ENCODE measurements around the gene NOB1. TPM values are rescaled to one million over a fixed set of nuclear protein-coding genes. Genes with fewer than 3 reads are reported as not detected.

NOB1 gene
- total RNA-seq, 1 experiment from 2014 or later = 172 TPM

DNA sequence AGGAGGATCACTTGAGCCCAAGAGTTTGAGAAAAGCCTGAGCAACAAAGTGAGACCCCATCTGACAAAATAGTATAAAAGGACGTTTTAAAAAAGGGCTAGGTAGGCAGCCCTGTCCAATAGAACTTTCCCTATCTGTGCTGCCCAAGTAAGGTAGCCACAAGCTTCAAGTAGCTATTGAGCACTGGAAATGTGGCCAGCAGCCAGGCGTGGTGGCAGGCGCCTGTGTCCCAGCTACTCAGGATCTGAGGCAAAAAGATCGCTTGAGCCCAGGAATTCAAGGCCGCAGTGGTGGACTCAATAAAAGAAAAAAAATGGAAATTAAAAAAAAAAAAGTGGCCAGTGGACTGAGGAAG is 26.8 kb downstream of the NOB1 start (continued):
- TF ChIP-seq YY1 (IDR thresholded peaks at IDR 0.05; ENCODE audit: extremely low read depth, insufficient replicate concordance, low read depth, low read length) = no peak

DNA sequence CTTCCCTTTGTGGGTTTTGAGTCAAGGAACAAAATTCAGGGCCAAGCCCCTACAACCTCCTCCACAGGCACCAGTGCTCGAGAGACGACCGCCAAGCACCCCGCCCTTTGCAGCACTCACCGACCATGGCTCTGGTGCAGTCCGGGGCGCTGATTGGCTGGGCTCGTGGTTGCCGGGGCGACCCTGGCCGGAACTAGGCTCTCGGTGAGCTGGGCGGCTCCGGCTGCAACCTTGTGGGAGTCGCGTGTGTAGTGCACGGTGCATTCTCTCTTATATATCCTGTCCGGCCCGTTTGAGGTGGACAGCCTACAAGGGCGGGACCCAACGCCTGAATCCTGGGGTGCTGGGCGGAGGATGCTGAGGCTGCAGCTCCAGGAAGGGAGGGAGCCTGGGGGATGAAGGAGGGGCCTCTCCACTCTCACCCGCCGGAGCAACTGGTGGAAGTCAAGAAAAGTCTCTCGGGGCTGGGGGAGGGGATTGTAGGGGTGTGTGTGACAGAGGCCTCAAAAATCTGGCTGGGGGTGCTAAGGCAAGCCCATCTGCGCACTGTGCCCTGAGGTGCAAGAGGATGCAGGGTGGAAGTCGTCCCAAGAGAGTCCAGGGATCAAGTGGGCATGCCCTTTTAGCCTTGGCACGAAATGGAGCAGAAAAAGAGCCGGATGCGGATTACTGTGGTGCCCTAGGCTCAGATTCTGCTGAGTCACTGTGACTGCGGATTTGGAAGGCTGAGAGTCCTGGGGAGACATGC is 28.2 kb downstream of the NOB1 start, which contains the start of gene NQO1:
Gene NQO1, minus strand, starts transcription at position 248 of the 748 bp plus-strand sequence. Its CDS starts 121 bp downstream, at position 127.
- no TSS peak for BruUV-seq (replicated peaks)
- peaks cover 0 to 10% of the 10 kb centered on the region in 2 experiments; a peak in 1 of 4 replicates for H3K36me3 ChIP-seq (ENCODE audit: control insufficient read depth in 1 of 2, insufficient read depth in 2 of 2, low read length in 2 of 2)
- ATAC-seq (peak; percentile 89), DNase-seq (ENCODE audit: low read depth, low spot score) (peak; percentile 92)
- peaks cover 34 to 66% of the 10 kb centered on the region in 2 experiments for H3K4me1 ChIP-seq (ENCODE audit: control insufficient read depth in 1 of 2, insufficient read depth in 2 of 2, low read length in 2 of 2)
- RAD21 ChIA-PET (ENCODE audit: low non-redundant PET in 1 of 2, low total read pairs in 2 of 2, uncharacterized antibody in 2 of 2, unreplicated experiment in 2 of 2) = no interaction called here
- peak within 1 kb of the TSS; percentile 89 for H3K27ac ChIP-seq (ENCODE audit: low read depth, low read length)
- POLR2A ChIA-PET = interaction anchor here (0.8 to 2.2 kb wide), 15 partner anchors 9 to 990 kb away, joined by 3 to 13 read pairs (median 4); partner anchors contain the start of genes CDH1, NOB1 and WWP2
- peak within 1 kb of the TSS; percentile 86 for H3K9ac ChIP-seq (ENCODE audit: low read length)
- no peak within 1 kb of the TSS for H2AFZ ChIP-seq (ENCODE audit: low read depth, low read length, poor library complexity, severe bottlenecking)
- H3K9me3 ChIP-seq (ENCODE audit: control insufficient read depth in 1 of 2, insufficient read depth in 1 of 2, low read depth in 1 of 2, low read length in 2 of 2) = no peaks in the 10 kb centered on the region
- no peaks in the 10 kb centered on the region for H4K20me1 ChIP-seq (ENCODE audit: insufficient read depth)
- intact Hi-C loops (cut with micrococcal nuclease) = loop anchor here (2.0 kb wide), 1 partner anchor 28 kb away; the partner anchor contains the start of gene NOB1
- H3K79me2 ChIP-seq (ENCODE audit: insufficient read depth, low read length) = peaks cover 56% of the 10 kb centered on the region
- peak within 1 kb of the TSS; percentile 94 to 96 for H3K4me3 ChIP-seq (replicated peaks in 1 of 2; ENCODE audit: low read depth in 1 of 2, low read length in 2 of 2)
- CTCF ChIA-PET = interaction anchor here (1.4 to 5.5 kb wide), 2 partner anchors 28 to 331 kb away, joined by 3 to 22 read pairs; partner anchors contain the start of gene NOB1
- H3K9me2 ChIP-seq (ENCODE audit: insufficient read depth) = no peaks in the 10 kb centered on the region
- H3K27me3 ChIP-seq (ENCODE audit: insufficient read depth, low read length) = no peaks in the 10 kb centered on the region
- TF ChIP-seq, protein P1, sequence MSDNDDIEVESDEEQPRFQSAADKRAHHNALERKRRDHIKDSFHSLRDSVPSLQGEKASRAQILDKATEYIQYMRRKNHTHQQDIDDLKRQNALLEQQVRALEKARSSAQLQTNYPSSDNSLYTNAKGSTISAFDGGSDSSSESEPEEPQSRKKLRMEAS (IDR thresholded peaks at IDR 0.05) = peak; percentile 94
- TF ChIP-seq, protein P2, sequence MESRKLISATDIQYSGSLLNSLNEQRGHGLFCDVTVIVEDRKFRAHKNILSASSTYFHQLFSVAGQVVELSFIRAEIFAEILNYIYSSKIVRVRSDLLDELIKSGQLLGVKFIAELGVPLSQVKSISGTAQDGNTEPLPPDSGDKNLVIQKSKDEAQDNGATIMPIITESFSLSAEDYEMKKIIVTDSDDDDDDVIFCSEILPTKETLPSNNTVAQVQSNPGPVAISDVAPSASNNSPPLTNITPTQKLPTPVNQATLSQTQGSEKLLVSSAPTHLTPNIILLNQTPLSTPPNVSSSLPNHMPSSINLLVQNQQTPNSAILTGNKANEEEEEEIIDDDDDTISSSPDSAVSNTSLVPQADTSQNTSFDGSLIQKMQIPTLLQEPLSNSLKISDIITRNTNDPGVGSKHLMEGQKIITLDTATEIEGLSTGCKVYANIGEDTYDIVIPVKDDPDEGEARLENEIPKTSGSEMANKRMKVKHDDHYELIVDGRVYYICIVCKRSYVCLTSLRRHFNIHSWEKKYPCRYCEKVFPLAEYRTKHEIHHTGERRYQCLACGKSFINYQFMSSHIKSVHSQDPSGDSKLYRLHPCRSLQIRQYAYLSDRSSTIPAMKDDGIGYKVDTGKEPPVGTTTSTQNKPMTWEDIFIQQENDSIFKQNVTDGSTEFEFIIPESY (IDR thresholded peaks at IDR 0.05; ENCODE audit: extremely low read depth, insufficient replicate concordance, low read length) = no peak
- TF ChIP-seq EGR1 (IDR thresholded peaks at IDR 0.05; ENCODE audit: low read depth) (no peak), YY1 (IDR thresholded peaks at IDR 0.05; ENCODE audit: extremely low read depth, insufficient replicate concordance, low read depth, low read length) (peak; percentile 55), ZFX (IDR thresholded peaks at IDR 0.05) (peak; percentile 17; the same call in 1 of the 2 replicates), RAD21 (IDR thresholded peaks at IDR 0.05; ENCODE audit: low read depth) (no peak), POLR2AphosphoS5 (IDR thresholded peaks at IDR 0.05; ENCODE audit: low read depth, low read length) (peak; percentile 97), ELF1 (IDR thresholded peaks at IDR 0.05; ENCODE audit: borderline replicate concordance, low read depth) (no peak), TCF7L2 (IDR thresholded peaks at IDR 0.05; ENCODE audit: borderline replicate concordance, extremely low read depth, insufficient read depth, insufficient read length) (peak; percentile 72), POLR2A (IDR thresholded peaks at IDR 0.05; ENCODE audit: borderline replicate concordance, extremely low read depth, insufficient read depth, insufficient read length) (peak; percentile 86), FOSL1 (IDR thresholded peaks at IDR 0.05; ENCODE audit: low read depth) (no peak), SP1 (IDR thresholded peaks at IDR 0.05; ENCODE audit: low read depth) (peak; percentile 80), ZNF274 (IDR thresholded peaks at IDR 0.05; ENCODE audit: low read depth, low read length) (no peak), EZH2phosphoT487 (IDR thresholded peaks at IDR 0.05; ENCODE audit: borderline replicate concordance) (no peak), SRF (IDR thresholded peaks at IDR 0.05; ENCODE audit: low read depth) (no peak), JUND (IDR thresholded peaks at IDR 0.05) (no peak), SIN3A (IDR thresholded peaks at IDR 0.05; ENCODE audit: low read depth) (peak; percentile 90), EZH2 (IDR thresholded peaks at IDR 0.05) (no peak), CBX3 (IDR thresholded peaks at IDR 0.05; ENCODE audit: low read depth) (0 out of 2 replicates have a peak, but pooled peaks have one; percentile 26)
- TF ChIP-seq, protein P3, sequence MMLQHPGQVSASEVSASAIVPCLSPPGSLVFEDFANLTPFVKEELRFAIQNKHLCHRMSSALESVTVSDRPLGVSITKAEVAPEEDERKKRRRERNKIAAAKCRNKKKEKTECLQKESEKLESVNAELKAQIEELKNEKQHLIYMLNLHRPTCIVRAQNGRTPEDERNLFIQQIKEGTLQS (IDR thresholded peaks at IDR 0.05) = no peak
- peak within 1 kb of the TSS; percentile 81 for H3K4me2 ChIP-seq (ENCODE audit: low read length)
